ENCODE measurements around the gene EEA1. TPM values are rescaled to one million over a fixed set of nuclear protein-coding genes. Genes with fewer than 3 reads are reported as not detected.
"Not testable (repeated sequence)": the region's sequence is repeated elsewhere in the genome, so short reads cannot be mapped to it uniquely, and the experiment has no call there.

The EEA1 gene
- total and polyA plus RNA-seq, 2 donors (not counting 1 experiment from before 2014, with no cell fraction given): 25.6 to 46.4 TPM

- TF ChIP-seq EZH2 (IDR thresholded peaks at IDR 0.05; ENCODE audit: low read length, missing control alignments): no peak
- Histone ChIP-seq H3K9me3 (ENCODE audit: control insufficient read depth, insufficient read depth, low read depth, low read length) (no peaks in the 10 kb centered on the region), H4K20me1 (ENCODE audit: control insufficient read depth, extremely low read depth, insufficient read depth, low read length) (no peaks in the 10 kb centered on the region), H3K9ac (ENCODE audit: insufficient read depth, low read length) (no peak overlapping the region), H3K4me3 (replicated peaks in 1 of 4; ENCODE audit: control extremely low read depth in 1 of 4, insufficient read depth in 1 of 4, low read depth in 3 of 4, low read length in 4 of 4) (no peak overlapping the region), H2AFZ (ENCODE audit: low read length) (peak overlapping the region; percentile 64), H3K4me1 (ENCODE audit: control insufficient read depth, extremely low read depth, insufficient read depth, low read length) (peaks cover 17% of the 10 kb centered on the region), H3K79me2 (ENCODE audit: control insufficient read depth, insufficient read depth, low read length) (no peaks in the 10 kb centered on the region), H3K4me2 (ENCODE audit: extremely low read depth, insufficient read depth, low read length) (no peak overlapping the region), H3K36me3 (ENCODE audit: control insufficient read depth, insufficient read depth, low read length) (no peaks in the 10 kb centered on the region), H3K27ac (ENCODE audit: insufficient read depth, low read length) (peak overlapping the region; percentile 18), H3K27me3 (ENCODE audit: control insufficient read depth, insufficient read depth, low read length) (no peaks in the 10 kb centered on the region)
- DNase-seq (ENCODE audit: low read depth in 2 of 2): peak in 1 of 2 donors; percentile 22
These were observed 39.2 kb upstream of the EEA1 start for GRCh38 chr12:92968176-92968813.

DNA sequence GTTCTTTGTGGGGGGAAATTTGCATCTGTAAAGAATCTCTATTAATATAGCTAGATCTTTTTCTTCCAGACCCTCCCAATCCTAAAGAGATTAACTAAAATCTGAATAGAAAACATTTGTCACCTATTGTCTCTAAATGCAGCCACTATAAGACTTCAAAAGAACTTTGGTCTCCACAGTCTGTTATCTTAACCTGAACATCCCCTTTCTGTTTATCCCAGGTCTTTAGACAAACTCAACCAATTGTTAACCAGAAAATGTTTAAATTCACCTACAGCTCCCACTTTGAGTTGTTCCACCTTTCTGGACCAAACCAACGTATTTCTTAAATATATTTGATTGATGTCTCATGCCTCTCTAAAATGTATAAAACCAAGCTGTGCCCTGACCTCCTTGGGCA lies 35.3 kb upstream of the EEA1 start:
- not testable (repeated sequence) for H4K20me1 ChIP-seq (ENCODE audit: control insufficient read depth, extremely low read depth, insufficient read depth, low read length); H3K27ac ChIP-seq (ENCODE audit: insufficient read depth, low read length); H3K9me3 ChIP-seq (ENCODE audit: control insufficient read depth, insufficient read depth, low read depth, low read length); H3K36me3 ChIP-seq (ENCODE audit: control insufficient read depth, insufficient read depth, low read length); H2AFZ ChIP-seq (ENCODE audit: low read length); H3K27me3 ChIP-seq (ENCODE audit: control insufficient read depth, insufficient read depth, low read length); H3K4me2 ChIP-seq (ENCODE audit: extremely low read depth, insufficient read depth, low read length); H3K79me2 ChIP-seq (ENCODE audit: control insufficient read depth, insufficient read depth, low read length); DNase-seq (ENCODE audit: low read depth in 2 of 2); H3K4me3 ChIP-seq (replicated peaks in 1 of 4; ENCODE audit: control extremely low read depth in 1 of 4, insufficient read depth in 1 of 4, low read depth in 3 of 4, low read length in 4 of 4); H3K4me1 ChIP-seq (ENCODE audit: control insufficient read depth, extremely low read depth, insufficient read depth, low read length); H3K9ac ChIP-seq (ENCODE audit: insufficient read depth, low read length)

GRCh38 chr12:92961949-92962348 lies 32.9 kb upstream of the EEA1 start:
- Histone ChIP-seq H3K4me2 (ENCODE audit: extremely low read depth, insufficient read depth, low read length) (no peak overlapping the region), H3K4me1 (ENCODE audit: control insufficient read depth, extremely low read depth, insufficient read depth, low read length) (no peaks in the 10 kb centered on the region), H3K9ac (ENCODE audit: insufficient read depth, low read length) (no peak overlapping the region), H3K79me2 (ENCODE audit: control insufficient read depth, insufficient read depth, low read length) (no peaks in the 10 kb centered on the region), H3K27me3 (ENCODE audit: control insufficient read depth, insufficient read depth, low read length) (no peaks in the 10 kb centered on the region), H2AFZ (ENCODE audit: low read length) (no peak overlapping the region), H3K9me3 (ENCODE audit: control insufficient read depth, insufficient read depth, low read depth, low read length) (no peaks in the 10 kb centered on the region), H3K36me3 (ENCODE audit: control insufficient read depth, insufficient read depth, low read length) (no peaks in the 10 kb centered on the region), H4K20me1 (ENCODE audit: control insufficient read depth, extremely low read depth, insufficient read depth, low read length) (no peaks in the 10 kb centered on the region), H3K27ac (ENCODE audit: insufficient read depth, low read length) (no peak overlapping the region), H3K4me3 (replicated peaks in 1 of 4; ENCODE audit: control extremely low read depth in 1 of 4, insufficient read depth in 1 of 4, low read depth in 3 of 4, low read length in 4 of 4) (no peak overlapping the region)
- DNase-seq (ENCODE audit: low read depth in 2 of 2): peak in 1 of 2 donors; percentile 38
- TF ChIP-seq, protein P1, sequence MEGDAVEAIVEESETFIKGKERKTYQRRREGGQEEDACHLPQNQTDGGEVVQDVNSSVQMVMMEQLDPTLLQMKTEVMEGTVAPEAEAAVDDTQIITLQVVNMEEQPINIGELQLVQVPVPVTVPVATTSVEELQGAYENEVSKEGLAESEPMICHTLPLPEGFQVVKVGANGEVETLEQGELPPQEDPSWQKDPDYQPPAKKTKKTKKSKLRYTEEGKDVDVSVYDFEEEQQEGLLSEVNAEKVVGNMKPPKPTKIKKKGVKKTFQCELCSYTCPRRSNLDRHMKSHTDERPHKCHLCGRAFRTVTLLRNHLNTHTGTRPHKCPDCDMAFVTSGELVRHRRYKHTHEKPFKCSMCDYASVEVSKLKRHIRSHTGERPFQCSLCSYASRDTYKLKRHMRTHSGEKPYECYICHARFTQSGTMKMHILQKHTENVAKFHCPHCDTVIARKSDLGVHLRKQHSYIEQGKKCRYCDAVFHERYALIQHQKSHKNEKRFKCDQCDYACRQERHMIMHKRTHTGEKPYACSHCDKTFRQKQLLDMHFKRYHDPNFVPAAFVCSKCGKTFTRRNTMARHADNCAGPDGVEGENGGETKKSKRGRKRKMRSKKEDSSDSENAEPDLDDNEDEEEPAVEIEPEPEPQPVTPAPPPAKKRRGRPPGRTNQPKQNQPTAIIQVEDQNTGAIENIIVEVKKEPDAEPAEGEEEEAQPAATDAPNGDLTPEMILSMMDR (conservative IDR thresholded peaks at IDR 0.05 in 1 of 2, IDR thresholded peaks at IDR 0.05 in 1 of 2; ENCODE audit: low read depth in 1 of 2, low read length in 2 of 2): no peak
- no peak for TF ChIP-seq EZH2 (IDR thresholded peaks at IDR 0.05; ENCODE audit: low read length, missing control alignments)

GRCh38 chr12:92955997-92956663 lies 27.0 kb upstream of the EEA1 start:
- Histone ChIP-seq H2AFZ (ENCODE audit: low read length) (no peak overlapping the region), H4K20me1 (ENCODE audit: control insufficient read depth, extremely low read depth, insufficient read depth, low read length) (no peaks in the 10 kb centered on the region), H3K4me1 (ENCODE audit: control insufficient read depth, extremely low read depth, insufficient read depth, low read length) (no peaks in the 10 kb centered on the region), H3K9ac (ENCODE audit: insufficient read depth, low read length) (no peak overlapping the region), H3K4me3 (replicated peaks in 1 of 4; ENCODE audit: control extremely low read depth in 1 of 4, insufficient read depth in 1 of 4, low read depth in 3 of 4, low read length in 4 of 4) (no peak overlapping the region), H3K27me3 (ENCODE audit: control insufficient read depth, insufficient read depth, low read length) (no peaks in the 10 kb centered on the region), H3K4me2 (ENCODE audit: extremely low read depth, insufficient read depth, low read length) (no peak overlapping the region), H3K9me3 (ENCODE audit: control insufficient read depth, insufficient read depth, low read depth, low read length) (no peaks in the 10 kb centered on the region), H3K36me3 (ENCODE audit: control insufficient read depth, insufficient read depth, low read length) (no peaks in the 10 kb centered on the region), H3K27ac (ENCODE audit: insufficient read depth, low read length) (peak overlapping the region; percentile 16), H3K79me2 (ENCODE audit: control insufficient read depth, insufficient read depth, low read length) (no peaks in the 10 kb centered on the region)
- TF ChIP-seq EZH2 (IDR thresholded peaks at IDR 0.05; ENCODE audit: low read length, missing control alignments): no peak
- TF ChIP-seq, protein P1 (conservative IDR thresholded peaks at IDR 0.05 in 1 of 2, IDR thresholded peaks at IDR 0.05 in 1 of 2; ENCODE audit: low read depth in 1 of 2, low read length in 2 of 2): no peak
- peak; percentile 71 to 88 for DNase-seq (ENCODE audit: low read depth in 2 of 2)
